ENCODE data around the gene CLP1.
"Not testable (repeated sequence)": the region's sequence is repeated elsewhere in the genome, so short reads cannot be mapped to it uniquely, and the experiment has no call there.

Gene CLP1

DNA sequence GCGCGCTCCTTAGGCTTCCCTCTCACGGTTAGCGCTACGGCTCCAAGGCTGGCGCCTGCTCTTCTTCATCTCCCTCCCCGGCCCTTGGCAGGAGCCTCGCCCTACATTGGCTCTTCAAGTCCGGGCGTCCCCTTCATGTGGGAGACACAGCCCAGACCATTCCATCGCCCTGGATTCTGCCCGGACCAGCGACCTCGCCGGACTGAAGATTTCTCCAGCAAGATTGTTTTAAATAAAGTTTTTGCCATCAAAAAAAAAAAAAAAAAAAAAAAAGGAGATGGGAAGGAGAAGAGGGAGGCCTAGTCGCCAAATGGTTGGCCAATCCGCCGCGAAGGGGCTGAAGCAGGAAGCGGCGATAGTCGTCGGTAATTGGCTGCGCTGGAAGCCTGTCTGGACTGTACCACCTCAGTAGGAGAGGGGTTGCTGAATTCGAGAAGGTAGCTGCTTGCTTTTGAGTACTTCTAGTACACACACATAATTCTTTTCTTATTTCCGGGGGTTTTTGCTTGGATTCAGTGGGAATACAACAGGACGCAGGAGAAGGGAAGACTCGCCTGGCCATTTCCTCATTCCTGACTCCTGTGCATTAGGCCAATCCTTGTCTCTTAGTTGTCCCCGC is 9.7 kb downstream of the CLP1 start:
- DNase-seq, result peak; percentile 99

DNA sequence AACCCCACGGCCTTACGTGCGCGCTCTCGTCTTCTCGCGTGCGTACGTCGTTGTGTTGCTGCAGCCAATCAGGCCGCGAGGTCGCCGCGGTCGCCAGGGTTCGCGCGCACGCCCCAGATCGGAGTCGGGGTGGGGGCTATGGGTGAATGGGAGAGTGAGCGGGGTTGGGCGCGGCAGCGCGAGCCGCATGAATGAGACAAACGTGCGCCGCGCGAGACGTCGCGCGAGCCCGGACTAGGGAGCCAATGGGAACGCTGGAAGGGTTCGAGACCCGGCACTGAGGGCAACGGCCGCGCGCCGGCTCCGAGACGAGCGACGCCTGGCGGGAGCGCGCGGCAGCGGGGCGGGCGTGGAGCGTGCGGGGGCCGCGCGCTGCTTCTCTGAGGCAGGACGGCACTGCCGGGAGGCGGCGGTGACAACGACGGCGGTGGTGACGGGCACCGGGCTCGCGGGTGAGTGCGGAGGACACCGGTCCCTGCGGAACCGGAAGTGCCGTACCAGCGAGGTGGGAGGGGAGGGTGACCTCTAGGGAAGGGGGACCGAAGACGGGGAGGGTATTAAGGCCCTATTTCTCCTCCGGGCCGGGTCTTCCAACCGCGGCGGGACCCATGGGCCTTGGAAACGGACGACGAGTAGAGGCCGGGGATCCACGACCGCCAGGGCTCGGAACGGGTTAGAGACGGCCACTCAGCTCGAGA is 10.3 kb downstream of the CLP1 start, which contains the start of gene ZDHHC5:
Gene ZDHHC5 (plus strand): TSS at position 379 of the 698 bp plus-strand sequence. CDS start 4,977 bp downstream, outside the sequence.
- peak; percentile 99 for DNase-seq

DNA sequence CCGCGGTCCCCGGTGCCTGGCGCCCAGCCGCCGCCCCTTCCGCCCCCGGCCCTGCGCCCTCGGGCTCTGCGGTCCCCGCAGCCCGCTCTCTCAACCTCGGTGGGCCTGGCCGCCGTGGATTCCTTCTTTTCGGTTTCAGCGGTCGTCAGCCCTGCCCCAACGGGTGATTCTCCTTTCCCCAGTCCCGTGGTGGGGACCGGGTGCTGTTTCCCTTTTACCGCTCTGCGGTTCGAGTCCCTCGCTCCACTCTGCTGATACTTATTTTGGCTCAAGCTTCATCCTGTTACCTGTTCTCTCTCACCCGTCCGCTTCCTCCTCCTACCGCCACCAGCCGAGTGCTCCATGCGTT is 10.8 kb downstream of the CLP1 start:
- DNase-seq, result no peak

DNA sequence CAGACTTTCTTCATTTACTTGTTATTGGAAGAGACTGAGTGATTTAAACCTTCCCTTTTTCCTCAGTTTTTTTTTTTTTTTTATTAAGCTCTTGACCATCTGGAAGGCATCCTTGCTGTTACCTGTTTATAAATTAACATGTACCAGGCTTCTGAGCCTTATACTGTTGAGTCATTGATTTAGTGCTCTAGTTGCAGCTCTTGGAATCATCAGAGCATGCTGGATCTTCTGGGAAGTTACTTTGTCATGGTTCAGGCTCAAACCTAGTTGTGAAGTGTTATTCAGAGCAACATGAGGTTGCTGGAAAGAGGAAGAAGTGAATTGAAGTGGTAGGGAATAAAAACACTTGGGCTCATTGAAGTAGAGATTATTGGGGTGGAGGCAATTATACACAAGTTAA is 16.7 kb downstream of the CLP1 start:
- DNase-seq, result no peak

DNA sequence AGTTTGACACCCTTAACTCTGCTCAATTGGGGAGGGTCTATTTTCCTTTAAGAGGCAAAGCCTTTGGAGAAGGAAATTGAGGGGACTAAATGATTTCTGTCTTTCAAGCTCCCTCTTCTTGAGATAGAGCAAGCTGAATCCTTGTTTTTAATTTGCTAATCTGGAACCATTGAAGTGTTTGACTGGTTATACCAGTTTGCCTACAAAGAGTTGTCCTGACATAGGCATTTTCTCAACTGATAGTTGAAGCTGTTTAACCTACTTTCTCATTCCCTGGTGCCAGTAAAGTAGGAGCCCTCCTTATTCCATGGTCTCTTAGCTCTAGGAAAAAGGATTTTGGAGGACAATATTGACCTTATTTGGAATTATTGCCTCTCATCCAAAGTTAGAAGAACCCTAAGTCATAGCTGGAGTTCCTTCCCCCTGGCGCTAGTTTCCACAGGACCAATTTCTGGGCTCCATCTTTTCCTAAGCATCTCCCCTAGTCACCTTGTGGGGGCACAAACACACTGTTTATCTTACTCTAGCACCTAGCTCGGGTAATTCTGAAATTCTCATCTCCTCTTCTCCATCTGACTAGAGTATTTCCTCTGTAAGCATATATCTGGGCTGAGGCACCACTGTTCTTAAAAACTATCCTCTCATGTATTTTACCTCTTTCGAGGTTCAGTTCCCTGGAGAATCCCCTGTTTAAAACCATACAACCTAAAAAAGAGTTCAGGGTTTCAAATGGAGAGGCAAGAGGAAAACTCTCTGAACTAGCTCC is 17.8 kb downstream of the CLP1 start:
- DNase-seq, result no peak

DNA sequence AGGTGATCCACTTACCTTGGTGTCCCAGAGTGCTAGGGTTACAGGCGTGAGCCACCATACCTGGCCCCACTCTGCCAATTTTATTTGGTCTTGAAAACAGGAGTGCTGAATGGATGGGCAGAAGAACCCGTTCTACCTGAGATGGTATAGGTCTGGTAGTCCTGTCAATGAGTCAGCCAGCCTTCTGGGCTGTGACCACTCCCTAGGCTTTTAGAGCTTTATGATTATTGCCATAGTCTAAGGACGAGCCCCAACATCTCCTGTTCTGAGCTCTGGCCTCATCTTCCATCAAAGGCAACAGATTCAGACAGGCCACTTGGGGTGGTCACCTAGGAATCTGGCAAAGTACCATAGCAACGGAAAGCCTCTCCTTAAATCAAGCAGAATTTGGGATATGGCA is 21.8 kb downstream of the CLP1 start:
- no peak for DNase-seq

DNA sequence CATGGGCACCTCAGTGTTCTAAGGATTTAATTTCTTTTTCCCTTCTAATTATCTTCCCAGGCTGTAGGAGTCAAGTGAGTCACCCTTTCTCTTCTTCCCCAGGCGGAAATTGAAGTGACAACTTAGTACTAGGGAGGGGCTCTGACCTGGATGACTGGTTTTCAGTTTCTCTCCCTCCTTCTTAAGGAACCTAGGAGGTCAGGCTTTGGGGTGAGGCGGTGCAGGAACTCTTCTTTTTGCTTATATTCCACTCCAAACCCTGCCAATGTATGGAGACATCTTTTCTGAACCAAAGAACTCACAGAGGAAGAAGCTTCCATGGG is 23.0 kb downstream of the CLP1 start:
- no peak for DNase-seq

DNA sequence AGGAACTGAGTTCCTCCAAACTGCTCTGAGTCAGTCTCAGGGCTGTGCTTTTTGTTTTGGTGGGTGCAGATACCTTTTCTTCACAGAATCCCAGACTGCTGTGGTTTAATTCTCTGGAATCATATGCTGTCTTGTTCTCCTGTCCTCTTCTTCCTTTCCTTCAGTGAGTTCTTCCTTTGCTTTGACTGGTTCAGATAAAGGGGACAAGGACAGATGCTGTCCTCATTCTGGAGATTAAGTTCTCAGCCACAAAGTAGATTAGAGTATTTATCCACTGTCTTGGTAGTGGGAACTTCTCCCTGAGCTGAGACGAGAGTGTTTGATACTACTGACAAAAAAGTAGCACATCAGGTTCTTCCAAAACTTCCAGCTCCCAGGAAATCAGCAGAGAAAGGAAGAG is 23.6 kb downstream of the CLP1 start:
- DNase-seq, result no peak

DNA sequence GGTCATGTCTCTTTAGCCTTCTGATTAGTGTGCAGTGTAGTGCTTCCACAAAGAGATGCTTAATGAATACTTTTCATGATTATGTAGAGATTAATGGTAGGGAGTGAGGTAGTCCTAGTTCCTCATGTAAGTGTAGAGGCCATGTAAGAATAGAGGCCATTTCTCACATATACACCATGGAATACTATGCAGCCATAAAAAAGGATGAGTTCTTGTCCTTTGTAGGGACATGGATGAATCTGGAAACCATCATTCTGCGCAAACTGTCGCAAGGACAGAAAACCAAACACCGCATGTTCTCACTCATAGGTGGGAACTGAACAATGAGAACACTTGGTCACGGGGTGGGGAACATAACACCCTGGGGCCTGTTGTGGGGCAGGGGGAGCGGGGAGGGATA is 32.9 kb downstream of the CLP1 start:
- not testable (repeated sequence) for DNase-seq

DNA sequence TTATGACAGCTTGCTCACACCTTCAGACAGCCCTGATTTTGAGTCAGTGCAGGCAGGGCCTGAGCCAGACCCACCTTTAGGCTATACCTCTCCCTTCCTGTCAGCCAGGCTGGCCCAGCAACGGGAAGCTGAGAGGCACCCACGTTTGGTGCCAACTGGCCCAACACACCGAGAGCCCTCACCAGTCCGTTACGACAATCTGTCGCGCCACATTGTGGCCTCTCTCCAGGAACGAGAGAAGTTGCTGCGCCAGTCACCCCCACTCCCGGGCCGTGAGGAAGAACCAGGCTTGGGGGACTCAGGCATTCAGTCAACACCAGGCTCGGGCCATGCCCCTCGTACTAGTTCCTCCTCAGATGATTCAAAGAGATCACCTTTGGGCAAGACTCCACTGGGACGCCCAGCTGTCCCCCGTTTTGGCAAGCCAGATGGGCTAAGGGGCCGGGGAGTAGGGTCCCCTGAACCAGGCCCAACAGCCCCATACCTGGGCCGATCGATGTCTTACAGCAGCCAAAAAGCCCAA is 41.3 kb downstream of the CLP1 start:
- DNase-seq, result no peak

DNA sequence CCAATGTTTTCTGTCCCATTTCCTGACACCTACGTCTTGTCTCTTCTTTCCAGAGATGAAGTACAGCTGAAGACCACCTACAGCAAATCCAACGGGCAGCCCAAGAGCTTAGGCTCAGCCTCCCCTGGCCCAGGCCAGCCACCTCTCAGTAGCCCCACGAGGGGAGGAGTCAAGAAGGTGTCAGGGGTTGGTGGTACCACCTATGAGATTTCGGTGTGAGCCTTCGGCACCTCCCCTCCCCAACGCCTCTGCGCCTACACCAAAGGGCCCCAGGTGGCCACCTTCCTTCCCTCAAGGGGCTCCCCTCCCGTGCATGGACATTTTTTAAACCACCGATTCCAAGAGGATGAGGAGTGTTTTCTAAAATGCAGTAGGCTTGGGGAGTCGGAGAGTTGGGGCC is 42.3 kb downstream of the CLP1 start:
- DNase-seq, result no peak

DNA sequence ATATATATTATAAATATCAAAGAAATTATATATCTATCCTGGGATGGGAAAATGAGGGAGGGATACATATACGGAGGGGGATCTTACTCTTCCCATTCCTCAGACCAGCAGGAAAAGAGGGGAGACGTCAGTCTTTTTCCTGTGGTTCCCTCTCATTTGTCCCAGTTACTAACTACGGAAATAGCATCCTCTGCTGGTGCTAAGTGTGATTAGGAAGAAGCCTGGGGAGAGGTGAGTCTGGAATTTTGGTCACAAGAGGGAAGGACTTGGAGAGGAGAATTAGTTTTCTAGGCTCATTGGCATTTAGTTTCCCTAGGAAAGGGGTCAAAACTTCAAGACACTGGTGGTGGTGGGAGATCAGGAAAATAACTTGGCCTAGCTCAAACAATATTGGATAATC is 42.9 kb downstream of the CLP1 start:
- DNase-seq, result no peak

DNA sequence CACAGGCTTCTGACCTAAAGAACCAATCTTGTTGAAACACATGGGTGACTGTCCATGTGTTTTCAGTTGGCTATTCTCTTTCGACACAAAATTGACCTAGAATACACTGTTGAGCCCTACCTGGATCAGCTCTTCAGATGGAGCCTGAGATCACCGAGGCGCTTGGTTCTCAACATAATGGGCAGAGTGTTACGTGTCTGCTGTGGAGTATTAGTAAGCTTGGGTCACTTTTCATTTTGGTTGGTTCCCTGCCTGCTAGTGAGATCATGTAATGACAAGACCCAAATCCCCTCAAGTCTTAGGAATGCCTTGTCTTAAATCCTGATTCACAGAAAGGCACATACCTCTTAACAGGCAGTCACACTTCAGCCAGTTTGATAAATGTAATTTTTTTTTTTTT is 45.8 kb downstream of the CLP1 start:
- DNase-seq, result no peak

DNA sequence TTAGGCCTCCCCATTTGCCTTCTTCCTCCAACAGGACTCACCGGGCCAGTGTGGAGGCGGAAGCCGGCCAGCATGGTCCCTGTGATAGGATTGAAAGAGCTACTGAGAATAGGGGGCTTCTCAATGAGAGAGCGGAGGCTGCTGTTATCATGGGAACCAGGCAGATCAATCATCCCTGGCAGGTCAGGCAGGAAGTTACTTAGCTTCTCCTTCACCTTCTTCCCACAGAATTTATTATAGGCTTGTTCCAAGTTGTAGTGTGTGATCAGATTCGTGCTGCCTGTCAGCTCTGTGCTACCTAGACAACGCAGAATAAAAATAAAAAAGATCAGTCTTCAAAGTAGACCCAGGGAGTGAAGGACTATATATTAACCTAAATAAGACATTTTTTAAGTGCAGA is 47.4 kb downstream of the CLP1 start:
- DNase-seq, result no peak

DNA sequence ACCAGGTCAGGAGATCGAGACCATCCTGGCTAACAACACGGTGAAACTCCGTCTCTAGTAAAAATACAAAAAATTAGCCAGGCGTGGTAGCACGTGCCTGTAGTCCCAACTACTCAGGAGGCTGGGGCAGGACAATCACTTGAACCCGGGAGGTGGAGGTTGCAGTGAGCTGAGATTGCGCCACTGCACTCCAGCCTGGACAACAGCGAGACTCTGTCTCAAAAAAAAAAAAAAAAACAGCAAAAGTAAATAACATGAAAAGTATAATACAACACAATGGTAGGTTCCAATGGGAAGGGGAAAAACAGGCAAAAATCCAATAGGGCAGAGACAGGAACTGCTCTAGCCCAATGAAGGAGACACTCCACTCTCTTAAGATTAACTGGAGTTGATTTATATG is 47.9 kb downstream of the CLP1 start:
- not testable (repeated sequence) for DNase-seq

DNA sequence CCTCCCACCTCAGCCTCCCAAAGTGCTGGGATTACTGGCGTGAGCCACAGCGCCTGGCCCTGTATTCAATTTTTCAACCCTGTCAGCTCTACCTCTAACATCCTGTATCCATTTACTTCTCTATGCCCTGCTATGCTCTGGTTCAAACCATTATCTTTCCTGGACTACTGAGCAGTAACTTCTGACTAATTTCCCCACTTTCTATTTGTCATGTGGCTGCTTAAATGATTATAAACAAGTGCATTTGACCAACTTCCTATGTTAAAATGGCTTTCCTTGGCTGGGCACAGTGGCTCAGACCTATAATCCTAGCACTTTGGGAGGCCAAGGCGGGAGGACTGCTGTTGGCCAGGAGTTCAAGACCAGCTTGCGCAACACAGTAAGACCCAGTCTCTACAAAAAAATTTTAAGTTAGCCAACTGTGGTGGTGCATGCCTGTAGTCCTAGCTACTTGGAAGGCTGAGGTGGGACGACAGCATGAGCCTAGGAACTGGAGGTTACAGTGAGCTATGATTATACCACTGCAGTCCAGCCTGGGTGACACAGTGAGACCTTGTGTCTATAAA is 52.3 kb downstream of the CLP1 start:
- no peak for DNase-seq

Measured in NCI-H526 treated with DMSO at 0.1 percent for 48 hours (cell line).